IMR-90 (cell line): ENCODE data around the gene CEMIP2. TPM values are rescaled to one million over a fixed set of nuclear protein-coding genes. Genes with fewer than 3 reads are reported as not detected.

Experiments used
- ATAC-seq: fragments of 200-7000 bp; cut with Tn5 transposase; 2 replicates; pipeline ENCODE4 v1.9.1; 2020; ENCODE audit warnings: low read depth, mild to moderate bottlenecking, moderate library complexity
- BruUV-seq: library from RNA; stranded (reverse); fragments of 400-500 nt; replicated peaks from 2 replicates; lab custom pipeline; 2021; lab: Mats Ljungman, UMichigan
- CTCF ChIA-PET: fragments of 300-600 bp; formaldehyde crosslinking; extraction: SDS; loops from one replicate; lab custom pipeline; 2021; ENCODE audit warnings: antibody characterized with exemption; lab: Yijun Ruan, JAX
- POLR2A ChIA-PET: fragments of 300-600 bp; sonication (Branson Sonifier 250); formaldehyde crosslinking; loops from one replicate; lab custom pipeline; 2022; ENCODE audit warnings: antibody characterized with exemption; ENCODE audit not compliant: unreplicated experiment; lab: Charles Lee
- DNase-seq: peaks from one replicate; pipeline ENCODE4 v3.0.0; 2013
- H2AFZ ChIP-seq: replicated peaks from 2 replicates; pipeline ENCODE3; 2013; ENCODE audit warnings: low read length, mild to moderate bottlenecking; ENCODE audit not compliant: poor library complexity
- H2AK5ac ChIP-seq: 2 replicates; pipeline ENCODE4 v1.6.1; 2013; ENCODE audit warnings: low read depth, low read length, inconsistent platforms
- H2AK9ac ChIP-seq: replicated peaks from 2 replicates; pipeline ENCODE3; 2013; ENCODE audit warnings: mild to moderate bottlenecking, low read depth, low read length, moderate library complexity; ENCODE audit not compliant: poor library complexity
- H2BK120ac ChIP-seq: 2 replicates; pipeline ENCODE4 v1.6.1; 2013; ENCODE audit warnings: low read depth, low read length, inconsistent platforms
- H2BK15ac ChIP-seq: 3 replicates; pipeline ENCODE4 v1.6.1; 2013; ENCODE audit warnings: low read depth, low read length, inconsistent platforms
- H2BK20ac ChIP-seq: 2 replicates; pipeline ENCODE4 v1.6.1; 2013; ENCODE audit warnings: low read depth, mild to moderate bottlenecking, inconsistent platforms, low read length, moderate library complexity
- H2BK5ac ChIP-seq: 2 replicates; pipeline ENCODE4 v1.6.1; 2013; ENCODE audit warnings: mild to moderate bottlenecking, low read depth, low read length, inconsistent platforms; ENCODE audit not compliant: poor library complexity, severe bottlenecking
- H3K14ac ChIP-seq: replicated peaks from 2 replicates; pipeline ENCODE4 v1.6.1; 2013; ENCODE audit warnings: low read depth, low read length, inconsistent platforms
- H3K18ac ChIP-seq: 2 replicates; pipeline ENCODE4 v1.6.1; 2013; ENCODE audit warnings: low read depth, low read length, control low read depth
- H3K23ac ChIP-seq: 2 replicates; pipeline ENCODE4 v1.6.1; 2013; ENCODE audit warnings: low read depth, low read length, inconsistent platforms
- H3K27ac ChIP-seq: 2 replicates; pipeline ENCODE4 v1.5.1; 2013; ENCODE audit warnings: mild to moderate bottlenecking, control low read depth, low read length; ENCODE audit not compliant: insufficient read depth
- H3K27me3 ChIP-seq: 2 replicates; pipeline ENCODE4 v1.6.1; 2013; ENCODE audit warnings: low read length; ENCODE audit not compliant: control insufficient read depth, insufficient read depth
- H3K36me3 ChIP-seq: 2 replicates; pipeline ENCODE4 v1.6.1; 2013; ENCODE audit warnings: low read length, mixed read lengths; ENCODE audit not compliant: control insufficient read depth, insufficient read depth
- H3K4ac ChIP-seq: 2 replicates; pipeline ENCODE4 v1.6.1; 2013; ENCODE audit warnings: low read depth, low read length, inconsistent platforms
- H3K4me1 ChIP-seq: 2 replicates; pipeline ENCODE4 v1.6.1; 2013; ENCODE audit warnings: low read length, mixed read lengths; ENCODE audit not compliant: control insufficient read depth, insufficient read depth
- H3K4me2 ChIP-seq: 2 replicates; pipeline ENCODE4 v1.6.1; 2013; ENCODE audit warnings: low read depth, mild to moderate bottlenecking, control low read depth, low read length, moderate library complexity
- H3K4me3 ChIP-seq: 2 replicates; pipeline ENCODE4 v1.5.1; 2013; ENCODE audit warnings: low read depth, mild to moderate bottlenecking, control low read depth, low read length, moderate library complexity; ENCODE audit not compliant: insufficient read depth
- H3K56ac ChIP-seq: 2 replicates; pipeline ENCODE4 v1.6.1; 2013; ENCODE audit warnings: low read length, inconsistent platforms; ENCODE audit not compliant: insufficient read depth; ENCODE audit errors: extremely low read depth
- H3K79me1 ChIP-seq, 2 experiments: 2 replicates each; pipeline ENCODE4 v1.6.1; 2013; ENCODE audit warnings: low read length in 2 of 2, inconsistent platforms in 1 of 2, low read depth in 1 of 2
- H3K9ac ChIP-seq: 2 replicates; pipeline ENCODE4 v1.6.1; 2013; ENCODE audit warnings: low read depth, low read length, control low read depth
- H3K9me1 ChIP-seq: 2 replicates; pipeline ENCODE4 v1.6.1; 2013; ENCODE audit warnings: low read length, inconsistent platforms; ENCODE audit not compliant: insufficient read depth
- H3K9me3 ChIP-seq: 2 replicates; pipeline ENCODE4 v1.6.1; 2013; ENCODE audit warnings: low read length; ENCODE audit not compliant: control insufficient read depth, insufficient read depth
- H4K20me1 ChIP-seq: 2 replicates; pipeline ENCODE4 v1.6.1; 2013; ENCODE audit warnings: low read length, inconsistent platforms; ENCODE audit not compliant: insufficient read depth
- H4K5ac ChIP-seq: 2 replicates; pipeline ENCODE4 v1.6.1; 2013; ENCODE audit warnings: mild to moderate bottlenecking, low read depth, low read length, control low read depth
- H4K8ac ChIP-seq, 2 experiments: 2 replicates each; pipeline ENCODE4 v1.6.1; 2013; ENCODE audit warnings: low read depth in 2 of 2, low read length in 2 of 2, control low read depth in 1 of 2, inconsistent platforms in 1 of 2
- H4K91ac ChIP-seq: 2 replicates; pipeline ENCODE4 v1.6.1; 2013; ENCODE audit warnings: low read depth, low read length, inconsistent platforms; ENCODE audit not compliant: insufficient read depth
- BHLHE40 ChIP-seq: fragments of 150-350 bp; IDR thresholded peaks from 2 replicates; pipeline ENCODE4 v1.6.1; 2016; ENCODE audit warnings: mild to moderate bottlenecking, low read depth, low read length
- CEBPB ChIP-seq: IDR thresholded peaks from 2 replicates; pipeline ENCODE4 v1.6.1; 2012; ENCODE audit warnings: low read depth, low read length, improper control_type of control experiment
- CHD1 ChIP-seq: IDR thresholded peaks from 2 replicates; pipeline ENCODE4 v1.6.1; 2012; ENCODE audit warnings: low read depth, low read length, improper control_type of control experiment
- FOS ChIP-seq: fragments of 150-350 bp; IDR thresholded peaks from 2 replicates; pipeline ENCODE4 v1.6.1; 2016; ENCODE audit warnings: low read depth, low read length
- MAFK ChIP-seq: IDR thresholded peaks from 2 replicates; pipeline ENCODE4 v1.6.1; 2012; ENCODE audit warnings: low read depth, low read length, improper control_type of control experiment
- MAZ ChIP-seq: IDR thresholded peaks from 2 replicates; pipeline ENCODE4 v1.6.1; 2012; ENCODE audit warnings: low read depth, mild to moderate bottlenecking, low read length, improper control_type of control experiment, moderate library complexity, borderline replicate concordance
- MXI1 ChIP-seq: IDR thresholded peaks from 2 replicates; pipeline ENCODE4 v1.6.1; 2012; ENCODE audit warnings: low read depth, mild to moderate bottlenecking, low read length, moderate library complexity, borderline replicate concordance
- NFE2L2 ChIP-seq: fragments of 150-350 bp; IDR thresholded peaks from 2 replicates; pipeline ENCODE4 v1.6.1; 2016; ENCODE audit warnings: low read depth, mild to moderate bottlenecking, low read length
- POLR2A ChIP-seq: IDR thresholded peaks from 2 replicates; pipeline ENCODE4 v1.6.1; 2012; ENCODE audit warnings: mild to moderate bottlenecking, low read depth, low read length
- RAD21 ChIP-seq: IDR thresholded peaks from 2 replicates; pipeline ENCODE4 v1.6.1; 2012; ENCODE audit warnings: low read length, improper control_type of control experiment
- RCOR1 ChIP-seq: IDR thresholded peaks from 2 replicates; pipeline ENCODE4 v1.6.1; 2012; ENCODE audit warnings: mild to moderate bottlenecking, low read length, improper control_type of control experiment; ENCODE audit not compliant: insufficient replicate concordance
- RFX5 ChIP-seq: IDR thresholded peaks from 2 replicates; pipeline ENCODE4 v1.8.0; 2012; ENCODE audit warnings: low read depth, mild to moderate bottlenecking, low read length, moderate library complexity
- SMC3 ChIP-seq: fragments of 150-350 bp; IDR thresholded peaks from 2 replicates; pipeline ENCODE4 v1.6.1; 2016; ENCODE audit warnings: low read depth, mild to moderate bottlenecking, antibody characterized with exemption, low read length, moderate library complexity
- WGBS, 2 experiments: methylation state at CpG; one replicate each; pipeline versions ENCODE4 v1.1.5 to v1.1.7; 2013; ENCODE audit warnings: missing lambda C conversion rate in 2 of 2; ENCODE audit not compliant: insufficient read length in 1 of 2; ENCODE audit errors: extremely low coverage in 2 of 2; 5-methylcytosine and 5-hydroxymethylcytosine counted together
- dilution Hi-C: fragments of 300-500 bp; cut with HindIII; formaldehyde crosslinking; loops from one replicate; pipeline ENCODE4 v1.14.3; 2018; ENCODE audit warnings: low sequenced_read_pairs; ENCODE audit not compliant: unreplicated experiment
- in situ Hi-C: fragments of 300-500 bp; cut with MboI; formaldehyde crosslinking; loops from 3 replicates; pipeline ENCODE4 v1.14.3; 2019; ENCODE audit warnings: low sequenced_read_pairs, inconsistent platforms, mixed read lengths
- intact Hi-C: fragments of 100-400 bp; cut with micrococcal nuclease; formaldehyde crosslinking; loops from 2 replicates; pipeline ENCODE4 v1.10.0; 2022
- polyA plus RNA-seq, 3 experiments: library from polyadenylated mRNA; depleted of rRNA; stranded (reverse); fragments of >200 nt; gene quantifications; 2 replicates each; pipeline ENCODE4 v1.2.3, GENCODE V29; 2012; ENCODE audit warnings: low replicate concordance in 1 of 3
- total RNA-seq: library from RNA; depleted of rRNA; stranded (reverse); fragments of >200 nt; gene quantifications from 2 replicates; pipeline ENCODE4 v1.2.3, GENCODE V29; 2012
- TF ChIP-seq, protein P1 (sequence below): conservative IDR thresholded peaks from 2 replicates; pipeline ENCODE4 v1.5.1; 2012; ENCODE audit warnings: mild to moderate bottlenecking, low read depth, low read length, improper control_type of control experiment
- TF ChIP-seq, protein P2 (sequence below): fragments of 150-350 bp; IDR thresholded peaks from 2 replicates; pipeline ENCODE4 v1.6.1; 2016; ENCODE audit warnings: low read depth, mild to moderate bottlenecking, low read length, moderate library complexity, borderline replicate concordance
- TF ChIP-seq, protein P3 (sequence below): fragments of 150-350 bp; IDR thresholded peaks from 2 replicates; pipeline ENCODE4 v1.6.1; 2017; ENCODE audit warnings: mild to moderate bottlenecking, antibody characterized with exemption, low read length, low read depth

The CEMIP2 gene
- total and polyA plus RNA-seq, 2 of the 4 experiments (the other 2 are of a cell fraction), result 65.2 to 67.4 TPM

DNA sequence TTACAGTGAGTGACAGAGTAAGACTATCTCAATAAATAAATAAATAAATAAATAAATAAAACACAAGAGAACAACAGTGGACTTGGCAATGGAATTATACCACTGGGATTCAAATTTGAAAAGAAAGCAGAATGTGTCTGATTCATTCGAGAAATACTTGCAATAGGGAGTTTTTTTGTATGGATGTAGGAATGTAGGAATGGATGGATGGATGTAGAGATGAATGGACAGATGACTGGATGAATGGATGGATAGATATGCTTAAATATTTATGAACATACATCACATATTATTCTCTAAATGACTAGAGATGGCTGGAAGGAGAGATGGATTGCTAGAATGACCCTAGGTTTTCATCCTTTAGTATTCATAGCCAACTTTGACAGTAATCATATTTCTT, 22.0 kb upstream of the CEMIP2 start:
- BruUV-seq, result no TSS peak
- Histone ChIP-seq H2AK5ac (no peak overlapping the region), H2AK9ac (no peak overlapping the region), H2BK5ac (no peak overlapping the region), H3K14ac (no peak overlapping the region), H4K5ac (no peak overlapping the region), H3K9me1 (no peaks in the 10 kb centered on the region; the same call in 1 of the 2 replicates), H3K56ac (no peak overlapping the region), H4K8ac (no peak overlapping the region), H2BK15ac (no peak overlapping the region), H3K4me1 (peaks cover 3% of the 10 kb centered on the region; the same call in 1 of the 2 replicates), H3K9me3 (no peaks in the 10 kb centered on the region), H3K27me3 (no peaks in the 10 kb centered on the region), H4K20me1 (no peaks in the 10 kb centered on the region), H3K18ac (no peak overlapping the region), H3K4me2 (no peak overlapping the region), H3K9ac (no peak overlapping the region), H3K4me3 (no peak overlapping the region), H2BK20ac (no peak overlapping the region), H3K79me1 (no peaks in the 10 kb centered on the region), H3K4ac (no peak overlapping the region), H2AFZ (no peak overlapping the region), H2BK120ac (no peak overlapping the region), H4K91ac (no peak overlapping the region), H3K36me3 (no peaks in the 10 kb centered on the region), H3K27ac (no peak overlapping the region), H3K23ac (no peak overlapping the region)
- ATAC-seq (no peak), DNase-seq (no peak)
- no peak for TF ChIP-seq RFX5
- TF ChIP-seq BHLHE40, result no peak
- no peak for TF ChIP-seq RAD21
- TF ChIP-seq NFE2L2, result no peak
- TF ChIP-seq MAFK, result no peak
- TF ChIP-seq CHD1, result no peak
- TF ChIP-seq RCOR1, result no peak
- TF ChIP-seq, protein P1, sequence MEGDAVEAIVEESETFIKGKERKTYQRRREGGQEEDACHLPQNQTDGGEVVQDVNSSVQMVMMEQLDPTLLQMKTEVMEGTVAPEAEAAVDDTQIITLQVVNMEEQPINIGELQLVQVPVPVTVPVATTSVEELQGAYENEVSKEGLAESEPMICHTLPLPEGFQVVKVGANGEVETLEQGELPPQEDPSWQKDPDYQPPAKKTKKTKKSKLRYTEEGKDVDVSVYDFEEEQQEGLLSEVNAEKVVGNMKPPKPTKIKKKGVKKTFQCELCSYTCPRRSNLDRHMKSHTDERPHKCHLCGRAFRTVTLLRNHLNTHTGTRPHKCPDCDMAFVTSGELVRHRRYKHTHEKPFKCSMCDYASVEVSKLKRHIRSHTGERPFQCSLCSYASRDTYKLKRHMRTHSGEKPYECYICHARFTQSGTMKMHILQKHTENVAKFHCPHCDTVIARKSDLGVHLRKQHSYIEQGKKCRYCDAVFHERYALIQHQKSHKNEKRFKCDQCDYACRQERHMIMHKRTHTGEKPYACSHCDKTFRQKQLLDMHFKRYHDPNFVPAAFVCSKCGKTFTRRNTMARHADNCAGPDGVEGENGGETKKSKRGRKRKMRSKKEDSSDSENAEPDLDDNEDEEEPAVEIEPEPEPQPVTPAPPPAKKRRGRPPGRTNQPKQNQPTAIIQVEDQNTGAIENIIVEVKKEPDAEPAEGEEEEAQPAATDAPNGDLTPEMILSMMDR, result no peak
- no peak for TF ChIP-seq MXI1
- no peak for TF ChIP-seq SMC3
- no peak for TF ChIP-seq FOS
- TF ChIP-seq, protein P2, sequence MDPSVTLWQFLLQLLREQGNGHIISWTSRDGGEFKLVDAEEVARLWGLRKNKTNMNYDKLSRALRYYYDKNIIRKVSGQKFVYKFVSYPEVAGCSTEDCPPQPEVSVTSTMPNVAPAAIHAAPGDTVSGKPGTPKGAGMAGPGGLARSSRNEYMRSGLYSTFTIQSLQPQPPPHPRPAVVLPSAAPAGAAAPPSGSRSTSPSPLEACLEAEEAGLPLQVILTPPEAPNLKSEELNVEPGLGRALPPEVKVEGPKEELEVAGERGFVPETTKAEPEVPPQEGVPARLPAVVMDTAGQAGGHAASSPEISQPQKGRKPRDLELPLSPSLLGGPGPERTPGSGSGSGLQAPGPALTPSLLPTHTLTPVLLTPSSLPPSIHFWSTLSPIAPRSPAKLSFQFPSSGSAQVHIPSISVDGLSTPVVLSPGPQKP, result no peak
- TF ChIP-seq MAZ, result no peak
- no peak for TF ChIP-seq CEBPB
- TF ChIP-seq, protein P3, sequence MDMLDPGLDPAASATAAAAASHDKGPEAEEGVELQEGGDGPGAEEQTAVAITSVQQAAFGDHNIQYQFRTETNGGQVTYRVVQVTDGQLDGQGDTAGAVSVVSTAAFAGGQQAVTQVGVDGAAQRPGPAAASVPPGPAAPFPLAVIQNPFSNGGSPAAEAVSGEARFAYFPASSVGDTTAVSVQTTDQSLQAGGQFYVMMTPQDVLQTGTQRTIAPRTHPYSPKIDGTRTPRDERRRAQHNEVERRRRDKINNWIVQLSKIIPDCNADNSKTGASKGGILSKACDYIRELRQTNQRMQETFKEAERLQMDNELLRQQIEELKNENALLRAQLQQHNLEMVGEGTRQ, result no peak
- TF ChIP-seq POLR2A, result no peak
- intact Hi-C loops (no loop called here), dilution Hi-C loops (no loop called here), in situ Hi-C loops (no loop called here)
- ChIA-PET POLR2A (no interaction called here), CTCF (interaction anchor here (1.8 kb wide), 1 partner anchor 17 kb away, joined by 7 read pairs; no protein-coding TSS in a partner anchor)
- WGBS, 2 experiments, result 100% methylated on average over 1 of the region's 1 CpG; no CpG with 5 or more reads in 1 of the 2 experiments
